ENCODE results near the gene BPTF. TPM values are rescaled to one million over a fixed set of nuclear protein-coding genes. Genes with fewer than 3 reads are reported as not detected.

The BPTF gene
- total and polyA plus RNA-seq, 2 of the 13 experiments (the other 11 are each of a cell fraction or from before 2014, with no cell fraction given): 43.5 to 66.1 TPM

DNA sequence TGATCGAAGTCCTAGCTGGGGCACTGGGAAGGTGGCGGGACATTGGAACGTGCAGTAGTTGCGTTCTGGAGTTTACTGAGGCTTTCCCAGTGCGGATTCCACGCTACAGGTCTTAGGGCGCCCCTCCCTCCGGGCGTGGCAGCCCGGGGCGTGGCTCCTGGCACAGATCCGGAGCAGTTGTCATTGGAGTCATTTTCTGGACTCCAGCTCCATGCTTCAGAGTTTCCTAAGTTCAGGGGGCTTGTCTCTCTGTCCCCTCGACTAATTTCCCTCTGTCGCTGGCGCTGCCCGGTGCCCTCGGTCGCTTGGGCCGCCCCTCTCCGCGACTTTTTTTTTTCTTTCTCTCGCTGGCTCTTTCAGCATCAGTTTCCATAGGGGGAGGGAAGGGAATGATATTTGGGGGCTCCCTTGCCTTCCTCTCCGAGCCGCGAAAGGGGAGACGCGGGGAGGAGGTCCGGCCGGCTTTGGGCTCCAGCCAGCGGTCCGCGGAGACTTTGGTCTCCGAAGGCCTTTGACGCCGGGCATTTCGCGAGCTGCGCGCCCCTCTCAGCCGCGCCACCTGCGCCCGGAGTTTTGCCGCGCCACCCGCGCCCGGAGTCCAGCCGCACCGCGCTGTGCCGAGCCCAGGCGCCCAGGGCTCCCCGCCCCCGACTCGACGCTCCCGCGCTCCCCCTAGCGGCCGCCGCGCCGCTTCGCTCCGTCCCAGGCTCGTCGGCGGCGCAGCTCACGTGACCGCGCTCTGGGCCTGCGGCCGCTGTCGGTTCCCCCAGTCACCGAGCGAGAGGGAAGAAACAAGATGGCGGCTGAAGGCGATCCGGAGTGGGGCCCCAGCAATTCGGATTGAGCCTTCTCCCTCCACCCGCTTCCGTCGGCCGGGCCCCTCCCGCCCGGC, at the start of gene BPTF (continued):
- TF ChIP-seq, protein P1, sequence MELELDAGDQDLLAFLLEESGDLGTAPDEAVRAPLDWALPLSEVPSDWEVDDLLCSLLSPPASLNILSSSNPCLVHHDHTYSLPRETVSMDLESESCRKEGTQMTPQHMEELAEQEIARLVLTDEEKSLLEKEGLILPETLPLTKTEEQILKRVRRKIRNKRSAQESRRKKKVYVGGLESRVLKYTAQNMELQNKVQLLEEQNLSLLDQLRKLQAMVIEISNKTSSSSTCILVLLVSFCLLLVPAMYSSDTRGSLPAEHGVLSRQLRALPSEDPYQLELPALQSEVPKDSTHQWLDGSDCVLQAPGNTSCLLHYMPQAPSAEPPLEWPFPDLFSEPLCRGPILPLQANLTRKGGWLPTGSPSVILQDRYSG (CRISPR knock-in tag; IDR thresholded peaks at IDR 0.05): peak; percentile 53; the same call in 1 of the 2 replicates
- no peak for TF ChIP-seq HNF4G (IDR thresholded peaks at IDR 0.05; ENCODE audit: borderline replicate concordance, low read depth, low read length)
- TF ChIP-seq HNF4G (CRISPR knock-in tag; IDR thresholded peaks at IDR 0.05; ENCODE audit: borderline replicate concordance, low read depth): 0 out of 2 replicates have a peak, but pooled peaks have one; percentile 52
- TF ChIP-seq MYC (CRISPR knock-in tag; IDR thresholded peaks at IDR 0.05; ENCODE audit: borderline replicate concordance): peak; percentile 80
- TF ChIP-seq GATAD2A (CRISPR knock-in tag; IDR thresholded peaks at IDR 0.05): 0 out of 2 replicates have a peak, but pooled peaks have one; percentile 12
- no peak for TF ChIP-seq NR3C1 (CRISPR knock-in tag; IDR thresholded peaks at IDR 0.05)
- peak; percentile 79; the same call in 1 of the 2 replicates for TF ChIP-seq ZSCAN20 (CRISPR knock-in tag; IDR thresholded peaks at IDR 0.05; ENCODE audit: borderline replicate concordance)
- TF ChIP-seq, protein P2, sequence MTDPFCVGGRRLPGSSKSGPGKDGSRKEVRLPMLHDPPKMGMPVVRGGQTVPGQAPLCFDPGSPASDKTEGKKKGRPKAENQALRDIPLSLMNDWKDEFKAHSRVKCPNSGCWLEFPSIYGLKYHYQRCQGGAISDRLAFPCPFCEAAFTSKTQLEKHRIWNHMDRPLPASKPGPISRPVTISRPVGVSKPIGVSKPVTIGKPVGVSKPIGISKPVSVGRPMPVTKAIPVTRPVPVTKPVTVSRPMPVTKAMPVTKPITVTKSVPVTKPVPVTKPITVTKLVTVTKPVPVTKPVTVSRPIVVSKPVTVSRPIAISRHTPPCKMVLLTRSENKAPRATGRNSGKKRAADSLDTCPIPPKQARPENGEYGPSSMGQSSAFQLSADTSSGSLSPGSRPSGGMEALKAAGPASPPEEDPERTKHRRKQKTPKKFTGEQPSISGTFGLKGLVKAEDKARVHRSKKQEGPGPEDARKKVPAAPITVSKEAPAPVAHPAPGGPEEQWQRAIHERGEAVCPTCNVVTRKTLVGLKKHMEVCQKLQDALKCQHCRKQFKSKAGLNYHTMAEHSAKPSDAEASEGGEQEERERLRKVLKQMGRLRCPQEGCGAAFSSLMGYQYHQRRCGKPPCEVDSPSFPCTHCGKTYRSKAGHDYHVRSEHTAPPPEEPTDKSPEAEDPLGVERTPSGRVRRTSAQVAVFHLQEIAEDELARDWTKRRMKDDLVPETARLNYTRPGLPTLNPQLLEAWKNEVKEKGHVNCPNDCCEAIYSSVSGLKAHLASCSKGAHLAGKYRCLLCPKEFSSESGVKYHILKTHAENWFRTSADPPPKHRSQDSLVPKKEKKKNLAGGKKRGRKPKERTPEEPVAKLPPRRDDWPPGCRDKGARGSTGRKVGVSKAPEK (CRISPR knock-in tag; IDR thresholded peaks at IDR 0.05; ENCODE audit: borderline replicate concordance): 0 out of 2 replicates have a peak, but pooled peaks have one; percentile 45
- TF ChIP-seq, protein P3, sequence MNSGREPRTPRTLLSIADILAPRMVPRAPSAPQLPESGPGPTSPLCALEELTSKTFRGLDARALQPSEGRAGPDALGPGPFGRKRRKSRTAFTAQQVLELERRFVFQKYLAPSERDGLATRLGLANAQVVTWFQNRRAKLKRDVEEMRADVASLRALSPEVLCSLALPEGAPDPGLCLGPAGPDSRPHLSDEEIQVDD (CRISPR knock-in tag; IDR thresholded peaks at IDR 0.05; ENCODE audit: borderline replicate concordance): no peak; the same call in 1 of the 2 replicates
- TF ChIP-seq DNMT3B (CRISPR knock-in tag; conservative IDR thresholded peaks at IDR 0.05): no peak
- peak; percentile 91 for TF ChIP-seq ARNT2 (CRISPR knock-in tag; IDR thresholded peaks at IDR 0.05; ENCODE audit: low read depth)
- TF ChIP-seq RAD51 (IDR thresholded peaks at IDR 0.05; ENCODE audit: borderline replicate concordance): peak; percentile 79
- TF ChIP-seq ZNF160 (CRISPR knock-in tag; IDR thresholded peaks at IDR 0.05): 0 out of 2 replicates have a peak, but pooled peaks have one; percentile 57
- TF ChIP-seq, protein P4, sequence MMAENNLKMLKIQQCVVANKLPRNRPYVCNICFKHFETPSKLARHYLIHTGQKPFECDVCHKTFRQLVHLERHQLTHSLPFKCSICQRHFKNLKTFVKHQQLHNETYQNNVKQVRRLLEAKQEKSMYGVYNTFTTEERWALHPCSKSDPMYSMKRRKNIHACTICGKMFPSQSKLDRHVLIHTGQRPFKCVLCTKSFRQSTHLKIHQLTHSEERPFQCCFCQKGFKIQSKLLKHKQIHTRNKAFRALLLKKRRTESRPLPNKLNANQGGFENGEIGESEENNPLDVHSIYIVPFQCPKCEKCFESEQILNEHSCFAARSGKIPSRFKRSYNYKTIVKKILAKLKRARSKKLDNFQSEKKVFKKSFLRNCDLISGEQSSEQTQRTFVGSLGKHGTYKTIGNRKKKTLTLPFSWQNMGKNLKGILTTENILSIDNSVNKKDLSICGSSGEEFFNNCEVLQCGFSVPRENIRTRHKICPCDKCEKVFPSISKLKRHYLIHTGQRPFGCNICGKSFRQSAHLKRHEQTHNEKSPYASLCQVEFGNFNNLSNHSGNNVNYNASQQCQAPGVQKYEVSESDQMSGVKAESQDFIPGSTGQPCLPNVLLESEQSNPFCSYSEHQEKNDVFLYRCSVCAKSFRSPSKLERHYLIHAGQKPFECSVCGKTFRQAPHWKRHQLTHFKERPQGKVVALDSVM (CRISPR knock-in tag; IDR thresholded peaks at IDR 0.05): peak; percentile 64; the same call in 1 of the 2 replicates
- TF ChIP-seq, protein P5, sequence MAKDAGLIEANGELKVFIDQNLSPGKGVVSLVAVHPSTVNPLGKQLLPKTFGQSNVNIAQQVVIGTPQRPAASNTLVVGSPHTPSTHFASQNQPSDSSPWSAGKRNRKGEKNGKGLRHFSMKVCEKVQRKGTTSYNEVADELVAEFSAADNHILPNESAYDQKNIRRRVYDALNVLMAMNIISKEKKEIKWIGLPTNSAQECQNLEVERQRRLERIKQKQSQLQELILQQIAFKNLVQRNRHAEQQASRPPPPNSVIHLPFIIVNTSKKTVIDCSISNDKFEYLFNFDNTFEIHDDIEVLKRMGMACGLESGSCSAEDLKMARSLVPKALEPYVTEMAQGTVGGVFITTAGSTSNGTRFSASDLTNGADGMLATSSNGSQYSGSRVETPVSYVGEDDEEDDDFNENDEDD (CRISPR knock-in tag; IDR thresholded peaks at IDR 0.05; ENCODE audit: borderline replicate concordance): peak; percentile 86; the same call in 1 of the 2 replicates
- TF ChIP-seq ZNF484 (CRISPR knock-in tag; IDR thresholded peaks at IDR 0.05; ENCODE audit: borderline replicate concordance, low read depth): no peak
- TF ChIP-seq, protein P6, sequence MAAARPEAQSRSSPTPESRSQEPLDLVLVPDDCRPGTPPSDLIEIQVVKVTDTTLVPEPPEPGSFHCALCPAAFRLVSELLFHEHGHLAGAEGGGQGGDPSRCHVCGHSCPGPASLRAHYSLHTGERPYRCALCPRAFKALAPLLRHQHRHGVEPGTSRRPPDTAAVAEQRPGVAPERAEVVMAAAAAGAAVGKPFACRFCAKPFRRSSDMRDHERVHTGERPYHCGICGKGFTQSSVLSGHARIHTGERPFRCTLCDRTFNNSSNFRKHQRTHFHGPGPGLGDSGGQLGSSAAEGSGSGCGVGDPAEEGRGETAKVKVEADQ (CRISPR knock-in tag; IDR thresholded peaks at IDR 0.05; ENCODE audit: borderline replicate concordance): 0 out of 2 replicates have a peak, but pooled peaks have one; percentile 30
- TF ChIP-seq MED1 (CRISPR knock-in tag; IDR thresholded peaks at IDR 0.05): peak; percentile 77
- TF ChIP-seq FOXK1 (CRISPR knock-in tag; IDR thresholded peaks at IDR 0.05; ENCODE audit: borderline replicate concordance, low read depth): peak; percentile 66; the same call in 1 of the 2 replicates

Data from HepG2 (cell line).